NCI-H2227 treated with DMSO at 0.1 percent for 48 hours (cell line): Measurements from ENCODE around the gene MXRA7.
"Not testable (repeated sequence)": the region's sequence is repeated elsewhere in the genome, so short reads cannot be mapped to it uniquely, and the experiment has no call there.

Source experiments
- DNase-seq: peaks from one replicate; lab custom pipeline; 2025; lab: John Stamatoyannopoulos, UW

Gene MXRA7

GRCh38 chr17:76643553-76644148 lies 67.1 kb downstream of the MXRA7 start, which contains the start of gene ST6GALNAC1:
ST6GALNAC1 (minus strand) TSS chr17:76643757; CDS start chr17:76643638, 119 bp downstream.
- no peak for DNase-seq

GRCh38 chr17:76642994-76643393 lies 67.8 kb downstream of the MXRA7 start:
- no peak for DNase-seq

GRCh38 chr17:76642032-76642561 lies 68.7 kb downstream of the MXRA7 start:
- DNase-seq = no peak

- no peak for DNase-seq
Measured at GRCh38 chr17:76641501-76641900, 69.3 kb downstream of the MXRA7 start.

GRCh38 chr17:76640550-76641380 lies 70.0 kb downstream of the MXRA7 start:
- no peak for DNase-seq

- DNase-seq = no peak
Measured at GRCh38 chr17:76638263-76638662, 72.5 kb downstream of the MXRA7 start.

- not testable (repeated sequence) for DNase-seq
Measured at GRCh38 chr17:76636486-76637206, 74.1 kb downstream of the MXRA7 start.

GRCh38 chr17:76635659-76636360 lies 75.0 kb downstream of the MXRA7 start:
- no peak for DNase-seq

- DNase-seq = no peak
Measured at GRCh38 chr17:76635039-76635438, 75.7 kb downstream of the MXRA7 start.

- no peak for DNase-seq
Measured at GRCh38 chr17:76633628-76634328, 77.0 kb downstream of the MXRA7 start.

- DNase-seq = no peak
Measured at GRCh38 chr17:76631821-76632565, 78.8 kb downstream of the MXRA7 start.

GRCh38 chr17:76630151-76630550 lies 80.6 kb downstream of the MXRA7 start:
- DNase-seq = no peak
